HepG2 (cell line): ENCODE data around the gene SPRED3.

ENCODE experiments used
- ATF7 ChIP-seq, 2 experiments: fragments of 450-650 bp in 1 of 2; sonication (generic) in 1 of 2; formaldehyde crosslinking in 1 of 2; IDR thresholded peaks; 2 replicates each; pipeline versions ENCODE4 v1.4.0 to v1.6.1; 2016 to 2020; ENCODE audit warnings: antibody characterized with exemption in 1 of 2, mild to moderate bottlenecking in 1 of 2, missing genetic modification reagents in 1 of 2
- CREM ChIP-seq, 2 experiments: sonication (generic) in 1 of 2; formaldehyde crosslinking in 1 of 2; IDR thresholded peaks; 2 replicates each; pipeline versions ENCODE4 v1.4.0 to v1.6.1; 2016 to 2020; ENCODE audit warnings: antibody characterized with exemption in 1 of 2, mild to moderate bottlenecking in 1 of 2, missing genetic modification reagents in 1 of 2
- EZH2 ChIP-seq: conservative IDR thresholded peaks from 2 replicates; pipeline ENCODE4 v1.6.1; 2012; ENCODE audit warnings: mild to moderate bottlenecking, low read depth, low read length, moderate library complexity
- HBP1 ChIP-seq: IDR thresholded peaks from 2 replicates; pipeline ENCODE4 v1.6.1; 2016; ENCODE audit warnings: low read depth, control low read depth
- KMT2A ChIP-seq: sonication (generic); formaldehyde crosslinking; IDR thresholded peaks from 2 replicates; pipeline ENCODE4 v1.4.0; 2020; ENCODE audit warnings: missing genetic modification reagents
- POLR2AphosphoS5 ChIP-seq: IDR thresholded peaks from 2 replicates; pipeline ENCODE4 v1.6.1; 2012; ENCODE audit warnings: low read depth, low read length
- PRPF4 ChIP-seq: fragments of 200-400 bp; formaldehyde crosslinking; IDR thresholded peaks from 2 replicates; pipeline ENCODE4 v1.6.1; 2016; ENCODE audit warnings: low read length, low read depth; ENCODE audit not compliant: poor library complexity, severe bottlenecking
- RAD21 ChIP-seq: fragments of 450-650 bp; formaldehyde crosslinking; IDR thresholded peaks from 2 replicates; pipeline ENCODE4 v1.5.0; 2020; ENCODE audit warnings: mild to moderate bottlenecking
- SALL1 ChIP-seq: sonication (generic); formaldehyde crosslinking; IDR thresholded peaks from 2 replicates; pipeline ENCODE4 v1.8.0; 2022; ENCODE audit warnings: mild to moderate bottlenecking, missing genetic modification reagents
- SRSF1 ChIP-seq: fragments of 200-400 bp; formaldehyde crosslinking; optimal IDR thresholded peaks from 2 replicates; pipeline ENCODE3; 2017; ENCODE audit warnings: mild to moderate bottlenecking, low read depth, low read length, moderate library complexity
- SYNCRIP ChIP-seq: fragments of 200-400 bp; formaldehyde crosslinking; IDR thresholded peaks from 2 replicates; pipeline ENCODE4 v1.6.1; 2018; ENCODE audit warnings: mild to moderate bottlenecking, low read depth, low read length; ENCODE audit not compliant: insufficient read depth
- ZC3H13 ChIP-seq: sonication (generic); formaldehyde crosslinking; IDR thresholded peaks from 2 replicates; pipeline ENCODE4 v1.8.1; 2023; ENCODE audit warnings: mild to moderate bottlenecking, missing genetic modification reagents, moderate library complexity
- ZSCAN31 ChIP-seq: sonication (generic); formaldehyde crosslinking; IDR thresholded peaks from 2 replicates; pipeline ENCODE4 v1.5.0; 2020; ENCODE audit warnings: low read depth, mild to moderate bottlenecking, missing genetic modification reagents
- TF ChIP-seq, protein P1 (sequence below): sonication (generic); formaldehyde crosslinking; conservative IDR thresholded peaks from 2 replicates; pipeline ENCODE4 v1.4.0; 2020; ENCODE audit warnings: mild to moderate bottlenecking, missing genetic modification reagents, moderate library complexity

GRCh38 chr19:38402967-38403674, 14.6 kb downstream of the SPRED3 start, which contains the start of gene FAM98C:
- TF ChIP-seq RAD21 (peak; percentile 94), ZC3H13 (CRISPR knock-in tag) (0 out of 2 replicates have a peak, but pooled peaks have one; percentile 18), CREM (IDR thresholded peaks at IDR 0.05) (no peak; the same call in 1 of the 2 replicates), CREM (CRISPR knock-in tag; IDR thresholded peaks at IDR 0.05) (no peak), ZSCAN31 (CRISPR knock-in tag) (peak; percentile 80), SYNCRIP (no peak), SRSF1 (no peak), KMT2A (peak; percentile 30; the same call in 1 of the 2 replicates), SALL1 (CRISPR knock-in tag) (peak; percentile 59), HBP1 (no peak), POLR2AphosphoS5 (peak; percentile 55), PRPF4 (no peak), ATF7 (IDR thresholded peaks at IDR 0.05) (no peak), ATF7 (CRISPR knock-in tag; IDR thresholded peaks at IDR 0.05) (no peak), EZH2 (no peak)
- TF ChIP-seq, protein P1, sequence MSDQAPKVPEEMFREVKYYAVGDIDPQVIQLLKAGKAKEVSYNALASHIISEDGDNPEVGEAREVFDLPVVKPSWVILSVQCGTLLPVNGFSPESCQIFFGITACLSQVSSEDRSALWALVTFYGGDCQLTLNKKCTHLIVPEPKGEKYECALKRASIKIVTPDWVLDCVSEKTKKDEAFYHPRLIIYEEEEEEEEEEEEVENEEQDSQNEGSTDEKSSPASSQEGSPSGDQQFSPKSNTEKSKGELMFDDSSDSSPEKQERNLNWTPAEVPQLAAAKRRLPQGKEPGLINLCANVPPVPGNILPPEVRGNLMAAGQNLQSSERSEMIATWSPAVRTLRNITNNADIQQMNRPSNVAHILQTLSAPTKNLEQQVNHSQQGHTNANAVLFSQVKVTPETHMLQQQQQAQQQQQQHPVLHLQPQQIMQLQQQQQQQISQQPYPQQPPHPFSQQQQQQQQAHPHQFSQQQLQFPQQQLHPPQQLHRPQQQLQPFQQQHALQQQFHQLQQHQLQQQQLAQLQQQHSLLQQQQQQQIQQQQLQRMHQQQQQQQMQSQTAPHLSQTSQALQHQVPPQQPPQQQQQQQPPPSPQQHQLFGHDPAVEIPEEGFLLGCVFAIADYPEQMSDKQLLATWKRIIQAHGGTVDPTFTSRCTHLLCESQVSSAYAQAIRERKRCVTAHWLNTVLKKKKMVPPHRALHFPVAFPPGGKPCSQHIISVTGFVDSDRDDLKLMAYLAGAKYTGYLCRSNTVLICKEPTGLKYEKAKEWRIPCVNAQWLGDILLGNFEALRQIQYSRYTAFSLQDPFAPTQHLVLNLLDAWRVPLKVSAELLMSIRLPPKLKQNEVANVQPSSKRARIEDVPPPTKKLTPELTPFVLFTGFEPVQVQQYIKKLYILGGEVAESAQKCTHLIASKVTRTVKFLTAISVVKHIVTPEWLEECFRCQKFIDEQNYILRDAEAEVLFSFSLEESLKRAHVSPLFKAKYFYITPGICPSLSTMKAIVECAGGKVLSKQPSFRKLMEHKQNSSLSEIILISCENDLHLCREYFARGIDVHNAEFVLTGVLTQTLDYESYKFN (CRISPR knock-in tag) = peak; percentile 47
